ENCODE data around the gene TAF10. TPM values are rescaled to one million over a fixed set of nuclear protein-coding genes. Genes with fewer than 3 reads are reported as not detected.

The TAF10 gene
- total RNA-seq (2021) (51.5 and 61.2 TPM in 2 replicates), Bru-seq, nascent RNA (percentile 46 among the genes with signal in this experiment), BruChase-seq, experiment 1, labeled RNA remaining after a 2-hour chase (percentile 41 among the genes with signal in this experiment), BruChase-seq, experiment 2, labeled RNA remaining after a 6-hour chase (percentile 65 among the genes with signal in this experiment)
- long read RNA-seq, transcript TAF10-201 (5 exons, 1,215 nt) = major isoform, 42 of 55 reads
- long read RNA-seq, partial matches to known transcripts = 11 of 55 reads
- long read RNA-seq, other reads (novel, unspliced or antisense) = 2 of 55 reads

- peaks cover 4% of the 10 kb centered on the region; the same call in 1 of the 2 replicates for H3K36me3 ChIP-seq (ENCODE audit: low read depth)
- DNase-seq = peak; percentile 78 to 86
- no peaks in the 10 kb centered on the region for H3K9me3 ChIP-seq (ENCODE audit: insufficient read depth, low read depth)
- peak within 1 kb of the TSS; percentile 87 for H3K27ac ChIP-seq
- TF ChIP-seq EZH2 (IDR thresholded peaks at IDR 0.05; ENCODE audit: low read depth) = no peak
- TF ChIP-seq CTCF (conservative IDR thresholded peaks at IDR 0.05) = peak; percentile 56; the same call in 1 of the 2 replicates
- peaks cover 15% of the 10 kb centered on the region for H3F3A ChIP-seq (ENCODE audit: insufficient read depth, low read depth)
- H3K4me2 ChIP-seq = peak within 1 kb of the TSS; percentile 99
- intact Hi-C loops (cut with micrococcal nuclease; ENCODE audit: unreplicated experiment) = loop anchor here (1.0 kb wide), 1 partner anchor 71 kb away; the partner anchor contains the start of gene MRPL17
- H3K27me3 ChIP-seq (ENCODE audit: insufficient read depth, low read depth) = no peaks in the 10 kb centered on the region
- no peaks in the 10 kb centered on the region for H4K20me1 ChIP-seq (ENCODE audit: insufficient read depth)
- peak within 1 kb of the TSS; percentile 98 for H3K4me3 ChIP-seq
- peaks cover 10% of the 10 kb centered on the region for H3K4me1 ChIP-seq (replicated peaks; ENCODE audit: insufficient read depth)
- H2AFZ ChIP-seq = peak within 1 kb of the TSS; percentile 99
- CTCF ChIA-PET = no interaction called here
- H3K79me2 ChIP-seq (ENCODE audit: low read depth) = peaks cover 10% of the 10 kb centered on the region
- POLR2A ChIA-PET (ENCODE audit: unreplicated experiment) = interaction anchor here (0.5 to 0.8 kb wide), 9 partner anchors 8 to 879 kb away, joined by 3 to 13 read pairs (median 4); partner anchors contain the start of gene MRPL17
- no peaks in the 10 kb centered on the region for H3K9me2 ChIP-seq (ENCODE audit: insufficient read depth)
- BruUV-seq (replicated peaks) = TSS peak; percentile 97
These were observed at the start of gene TAF10 for GRCh38 chr11:6612213-6613041. Gene TAF10 (minus strand): TSS chr11:6612216. CDS start chr11:6612189, 27 bp downstream.

GRCh38 chr11:6660712-6661111, 48.7 kb upstream of the TAF10 start:
- no peak overlapping the region for H2AFZ ChIP-seq
- TF ChIP-seq EZH2 (IDR thresholded peaks at IDR 0.05; ENCODE audit: low read depth) = no peak
- no peak for TF ChIP-seq CTCF (conservative IDR thresholded peaks at IDR 0.05)
- intact Hi-C loops (cut with micrococcal nuclease; ENCODE audit: unreplicated experiment) = no loop called here
- H3K4me1 ChIP-seq (replicated peaks; ENCODE audit: insufficient read depth) = no peaks in the 10 kb centered on the region
- no peaks in the 10 kb centered on the region for H4K20me1 ChIP-seq (ENCODE audit: insufficient read depth)
- no peaks in the 10 kb centered on the region for H3K36me3 ChIP-seq (ENCODE audit: low read depth)
- no peaks in the 10 kb centered on the region for H3K9me3 ChIP-seq (ENCODE audit: insufficient read depth, low read depth)
- no TSS peak for BruUV-seq (replicated peaks)
- no peaks in the 10 kb centered on the region for H3K79me2 ChIP-seq (ENCODE audit: low read depth)
- no peaks in the 10 kb centered on the region for H3F3A ChIP-seq (ENCODE audit: insufficient read depth, low read depth)
- no peak for DNase-seq
- CTCF ChIA-PET = no interaction called here
- H3K9me2 ChIP-seq (ENCODE audit: insufficient read depth) = no peaks in the 10 kb centered on the region
- H3K4me3 ChIP-seq = no peak overlapping the region
- POLR2A ChIA-PET (ENCODE audit: unreplicated experiment) = no interaction called here
- no peak overlapping the region for H3K4me2 ChIP-seq
- H3K27ac ChIP-seq = no peak overlapping the region
- no peaks in the 10 kb centered on the region for H3K27me3 ChIP-seq (ENCODE audit: insufficient read depth, low read depth)

GRCh38 chr11:6658647-6659046, 46.6 kb upstream of the TAF10 start:
- H3K79me2 ChIP-seq (ENCODE audit: low read depth) = no peaks in the 10 kb centered on the region
- no peaks in the 10 kb centered on the region for H4K20me1 ChIP-seq (ENCODE audit: insufficient read depth)
- no peak overlapping the region for H3K4me2 ChIP-seq
- H3K27ac ChIP-seq = no peak overlapping the region
- TF ChIP-seq CTCF (conservative IDR thresholded peaks at IDR 0.05) (no peak), EZH2 (IDR thresholded peaks at IDR 0.05; ENCODE audit: low read depth) (no peak)
- no peak overlapping the region for H3K4me3 ChIP-seq
- H3K9me2 ChIP-seq (ENCODE audit: insufficient read depth) = no peaks in the 10 kb centered on the region
- no peaks in the 10 kb centered on the region for H3K27me3 ChIP-seq (ENCODE audit: insufficient read depth, low read depth)
- POLR2A ChIA-PET (ENCODE audit: unreplicated experiment) = no interaction called here
- BruUV-seq (replicated peaks) = no TSS peak
- no peak for DNase-seq
- H2AFZ ChIP-seq = no peak overlapping the region
- H3F3A ChIP-seq (ENCODE audit: insufficient read depth, low read depth) = no peaks in the 10 kb centered on the region
- no peaks in the 10 kb centered on the region for H3K36me3 ChIP-seq (ENCODE audit: low read depth)
- intact Hi-C loops (cut with micrococcal nuclease; ENCODE audit: unreplicated experiment) = no loop called here
- no peaks in the 10 kb centered on the region for H3K4me1 ChIP-seq (replicated peaks; ENCODE audit: insufficient read depth)
- CTCF ChIA-PET = no interaction called here
- H3K9me3 ChIP-seq (ENCODE audit: insufficient read depth, low read depth) = no peaks in the 10 kb centered on the region

All from PC-9 (cell line).